ENCODE data around the gene HOMER2.
"Not testable (repeated sequence)": the region's sequence is repeated elsewhere in the genome, so short reads cannot be mapped to it uniquely, and the experiment has no call there.

Gene HOMER2

GRCh38 chr15:82892573-82892972 lies 59.9 kb downstream of the HOMER2 start:
- DNase-seq = no peak

DNA sequence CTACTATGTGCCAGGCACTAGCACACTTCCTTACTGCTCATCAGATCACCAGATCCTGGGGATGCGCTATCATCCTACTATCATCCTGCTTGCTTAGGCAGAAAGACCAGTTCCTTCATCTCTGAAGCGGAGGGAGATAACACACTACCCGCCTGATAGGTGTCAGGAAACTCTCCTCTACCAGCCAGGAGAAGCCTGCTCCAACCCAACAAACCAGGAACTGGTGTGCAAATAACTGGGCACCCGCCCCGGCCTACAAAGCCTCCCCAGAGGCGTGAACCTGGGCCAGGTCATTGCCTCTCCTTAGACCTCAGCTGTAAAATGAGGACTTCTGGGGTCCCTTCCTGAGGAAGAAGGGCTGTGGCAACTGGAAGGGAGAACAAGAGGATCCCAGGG lies 61.5 kb downstream of the HOMER2 start:
- DNase-seq = no peak

DNA sequence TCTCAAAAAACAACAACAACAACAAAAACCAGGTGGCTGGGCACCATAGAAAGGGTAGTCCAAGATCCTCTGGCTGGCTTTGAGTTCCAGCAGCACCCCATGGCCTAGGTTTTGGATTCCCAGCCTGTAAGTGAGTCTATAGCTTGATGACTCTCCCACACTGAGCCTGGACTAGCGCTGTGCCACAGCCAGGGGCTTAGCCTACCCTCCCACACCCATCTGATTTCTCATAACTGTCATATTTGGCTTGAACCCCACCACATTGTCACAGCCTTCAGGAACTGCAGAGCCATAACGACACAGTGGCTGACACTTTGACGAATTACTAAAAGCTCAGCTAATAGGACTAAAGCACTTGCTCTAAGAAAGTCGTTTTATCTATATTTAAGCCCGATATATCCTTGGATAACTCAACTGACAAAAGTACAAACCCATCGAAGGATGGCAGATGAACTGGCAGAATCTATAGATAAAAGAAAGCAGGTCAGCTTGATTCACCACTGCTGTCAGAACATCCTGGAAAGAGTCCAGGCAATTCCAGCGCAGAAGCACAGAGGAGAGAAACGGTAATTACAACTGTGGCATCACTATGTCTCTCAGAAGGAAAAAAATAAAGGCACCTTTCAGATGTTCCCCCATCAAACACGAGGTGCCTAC lies 62.1 kb downstream of the HOMER2 start:
- no peak for DNase-seq

GRCh38 chr15:82882273-82882928 lies 70.1 kb downstream of the HOMER2 start:
- DNase-seq = no peak

GRCh38 chr15:82881747-82882146 lies 70.8 kb downstream of the HOMER2 start:
- no peak for DNase-seq

DNA sequence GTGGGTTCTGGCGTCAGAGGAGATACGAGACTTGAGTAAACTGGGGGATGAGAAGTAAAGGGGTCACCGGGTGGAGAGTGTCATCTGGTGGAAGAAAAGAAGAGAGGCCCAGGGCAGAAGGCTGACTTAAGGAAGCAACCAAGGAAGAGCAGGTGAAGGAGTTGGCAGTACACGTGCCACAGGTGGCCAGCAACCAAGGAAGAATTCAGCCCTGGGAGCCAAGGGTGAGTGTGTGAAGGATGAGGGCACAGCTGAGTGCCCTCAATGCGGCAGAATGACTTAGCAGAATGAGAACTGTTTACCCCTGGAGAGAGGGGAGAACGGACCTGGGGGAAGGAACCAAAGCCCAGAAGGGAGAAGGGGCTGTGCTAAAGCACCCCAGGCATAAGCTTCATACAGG lies 71.8 kb downstream of the HOMER2 start:
- no peak for DNase-seq

DNA sequence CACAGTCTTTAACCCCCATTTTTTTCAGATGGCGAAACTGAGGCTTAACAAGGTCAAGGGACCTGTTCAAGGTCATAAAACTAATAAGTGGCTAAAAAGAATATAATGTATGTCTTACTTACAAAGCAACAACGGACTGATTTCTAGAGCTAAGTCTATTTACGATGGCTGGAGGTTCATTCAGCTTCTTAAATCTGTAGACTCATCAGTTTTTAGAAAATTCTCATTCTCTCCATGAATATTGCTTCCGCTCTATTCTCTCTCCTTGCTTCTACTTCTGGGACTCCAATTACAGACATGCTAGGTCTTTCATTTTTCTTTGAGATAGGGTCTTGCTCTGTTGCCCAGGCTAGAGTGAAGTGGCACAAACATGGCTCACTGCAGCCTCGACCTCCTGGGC lies 74.2 kb downstream of the HOMER2 start:
- DNase-seq = no peak

DNA sequence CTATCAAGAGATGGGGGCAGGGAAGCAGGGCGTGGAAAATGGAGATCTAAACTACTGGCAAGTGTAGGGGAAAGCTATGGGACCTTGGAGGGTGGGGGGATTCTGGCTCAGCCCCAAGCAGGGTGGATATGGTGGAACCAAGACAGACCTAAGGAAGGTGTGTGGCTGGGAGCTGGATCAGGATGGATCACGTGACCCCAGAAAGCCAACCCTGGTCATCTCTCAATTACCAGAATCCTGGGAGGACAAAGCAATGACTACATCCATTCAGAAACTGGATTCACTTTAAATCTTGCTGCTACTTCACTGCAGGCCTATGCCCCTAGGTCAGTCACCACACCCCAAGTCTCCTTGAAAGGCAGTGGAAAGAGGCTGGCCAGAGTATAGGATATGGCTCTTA lies 74.7 kb downstream of the HOMER2 start:
- no peak for DNase-seq

DNA sequence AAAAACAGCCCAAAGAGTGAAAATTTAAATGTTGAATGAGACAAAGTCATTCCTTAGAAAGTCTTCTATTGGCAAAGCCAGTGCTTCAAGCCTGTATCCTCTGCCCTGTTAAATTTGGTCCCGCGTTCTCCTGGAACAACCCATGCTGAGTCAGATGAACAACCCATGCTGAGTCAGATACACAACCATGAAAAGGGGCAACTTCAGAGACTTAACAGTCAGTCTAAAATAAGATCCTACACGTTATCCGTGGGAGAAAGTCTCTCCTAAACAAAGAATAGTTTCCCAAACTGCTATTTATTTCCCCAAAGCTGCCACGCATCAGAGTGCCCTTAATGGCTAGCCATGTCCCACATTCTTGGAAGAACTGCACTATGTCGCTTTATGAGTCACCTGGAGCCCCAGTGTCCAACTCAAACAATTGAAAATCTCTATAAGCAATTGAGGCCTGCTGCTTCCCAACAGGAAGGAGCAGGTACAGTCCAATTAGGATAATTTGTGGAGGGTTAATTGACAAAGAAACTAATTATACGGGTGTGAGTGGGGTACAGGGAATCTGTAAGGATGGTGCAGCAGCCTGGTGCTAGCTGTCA lies 77.0 kb downstream of the HOMER2 start:
- no peak for DNase-seq

DNA sequence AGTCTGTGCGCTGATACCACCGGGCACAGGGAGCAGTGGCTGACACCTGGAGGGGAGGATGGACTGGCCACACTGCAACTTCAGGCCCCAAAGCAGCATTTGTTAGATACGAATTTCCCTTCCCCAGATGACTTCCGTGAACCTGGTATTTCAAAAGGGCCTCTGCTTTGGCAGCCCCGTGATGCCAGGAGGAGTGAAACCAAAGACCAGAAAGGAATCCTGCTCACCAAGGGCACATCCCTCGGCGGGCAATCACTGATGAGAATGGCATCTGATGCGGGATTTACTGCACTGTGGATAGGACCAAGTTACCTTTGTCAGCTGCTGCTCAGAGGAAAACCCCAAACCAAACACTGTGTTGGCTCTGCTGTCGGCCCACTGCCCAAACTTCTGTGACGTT lies 77.6 kb downstream of the HOMER2 start:
- DNase-seq = no peak

DNA sequence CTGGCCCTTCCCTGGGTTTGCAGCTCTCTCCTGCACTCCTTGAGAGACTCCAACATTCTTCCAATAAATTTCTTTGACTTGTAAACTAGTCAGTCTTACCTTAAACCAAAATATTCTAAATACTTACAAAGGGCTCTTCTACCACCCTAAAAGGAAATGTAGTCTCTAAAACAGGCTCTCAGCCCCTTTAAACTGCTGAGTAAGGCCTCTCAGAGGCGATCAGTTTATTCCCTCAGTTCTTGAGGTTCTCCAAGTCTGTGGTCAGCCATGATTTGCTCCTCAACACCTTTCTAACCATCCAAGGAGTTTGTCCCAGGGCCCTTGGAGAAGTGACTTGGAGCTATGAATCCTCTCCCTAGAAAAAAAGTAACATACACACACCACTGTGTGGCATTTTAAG lies 78.3 kb downstream of the HOMER2 start:
- no peak for DNase-seq

DNA sequence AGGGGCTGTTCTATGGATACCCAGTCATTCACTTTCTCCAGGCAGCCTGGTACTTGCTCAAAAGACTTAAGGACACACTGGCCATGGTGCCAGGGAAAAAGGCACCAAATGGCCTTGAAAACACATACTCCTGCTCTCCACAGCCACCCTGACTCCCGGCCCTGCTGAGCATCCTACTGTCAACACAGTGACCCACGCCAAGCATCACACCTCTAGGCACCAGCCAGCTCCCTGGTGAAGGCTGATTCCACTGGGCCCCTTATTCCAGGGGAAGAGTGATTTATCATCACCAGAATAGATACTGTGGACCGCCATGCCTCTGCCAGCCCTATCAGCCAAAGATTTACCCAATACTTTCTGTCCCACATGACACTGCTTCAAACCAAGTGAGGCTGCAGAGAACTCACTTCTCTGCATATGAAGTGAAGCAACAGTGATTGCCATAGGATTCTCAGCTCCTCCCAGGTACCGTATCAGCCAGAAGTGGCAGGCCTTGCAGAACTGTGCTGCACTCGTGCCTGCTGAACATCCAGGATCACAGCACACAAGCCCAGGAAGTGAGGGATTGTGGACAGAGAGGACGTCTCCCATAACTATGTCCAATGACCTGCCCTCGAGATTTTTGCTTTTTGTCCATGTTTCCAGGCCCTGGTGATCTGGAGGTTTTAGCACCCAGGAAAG lies 79.4 kb downstream of the HOMER2 start:
- no peak for DNase-seq

- DNase-seq = no peak
Measured at GRCh38 chr15:82871832-82872484, 80.6 kb downstream of the HOMER2 start.

- no peak for DNase-seq
Measured at GRCh38 chr15:82871358-82871757, 81.2 kb downstream of the HOMER2 start.

DNA sequence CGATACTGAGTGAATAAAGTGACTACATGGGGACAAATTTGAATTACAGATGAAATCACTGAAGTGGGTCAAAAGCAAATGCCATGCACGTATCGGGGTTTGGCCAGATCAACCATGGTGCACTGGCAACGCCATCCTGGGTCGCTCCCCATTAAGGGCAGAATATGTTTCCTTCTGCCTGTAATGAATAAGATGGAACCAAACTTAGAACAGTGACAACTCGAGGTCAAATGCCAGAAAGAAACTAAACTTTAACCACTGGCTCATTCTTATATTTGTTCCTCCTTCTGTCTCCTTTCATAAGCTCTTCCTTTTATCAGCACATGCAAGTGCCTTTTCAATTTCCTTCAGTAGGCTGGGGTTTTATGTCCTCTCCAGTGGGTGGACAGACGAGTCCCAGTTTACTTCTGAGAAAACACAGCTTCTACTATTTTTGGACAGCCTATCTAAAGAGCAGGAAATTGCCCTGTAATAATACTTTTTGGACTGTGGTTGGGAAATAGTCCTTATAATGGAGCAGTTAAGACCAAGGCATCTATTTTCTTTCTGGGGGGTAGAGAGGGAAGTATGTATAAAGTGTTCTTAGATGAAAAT lies 81.7 kb downstream of the HOMER2 start:
- no peak for DNase-seq

- not testable (repeated sequence) for DNase-seq
Measured at GRCh38 chr15:82865981-82866380, 86.5 kb downstream of the HOMER2 start.

DNA sequence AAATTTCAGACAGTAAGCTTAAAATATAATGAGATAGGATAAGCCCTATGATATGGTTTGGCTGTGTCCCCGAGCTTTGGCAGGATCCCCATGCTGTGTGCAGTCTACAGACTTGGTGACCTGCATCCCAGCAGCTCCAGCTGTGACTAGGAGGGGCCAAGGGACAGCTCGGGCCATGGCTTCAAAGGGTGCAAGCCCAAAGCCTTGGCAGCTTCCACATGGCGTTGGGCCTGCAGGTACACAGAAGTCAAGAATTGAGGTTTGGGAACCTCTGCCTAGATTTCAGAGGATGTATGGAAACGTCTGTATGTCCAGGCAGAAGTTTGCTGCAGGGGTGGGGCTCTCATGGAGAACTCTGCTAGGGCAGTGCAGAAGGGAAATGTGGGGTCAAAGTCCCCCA lies 86.9 kb downstream of the HOMER2 start:
- DNase-seq = not testable (repeated sequence)

- no peak for DNase-seq
Measured at GRCh38 chr15:82864967-82865366, 87.6 kb downstream of the HOMER2 start.

DNA sequence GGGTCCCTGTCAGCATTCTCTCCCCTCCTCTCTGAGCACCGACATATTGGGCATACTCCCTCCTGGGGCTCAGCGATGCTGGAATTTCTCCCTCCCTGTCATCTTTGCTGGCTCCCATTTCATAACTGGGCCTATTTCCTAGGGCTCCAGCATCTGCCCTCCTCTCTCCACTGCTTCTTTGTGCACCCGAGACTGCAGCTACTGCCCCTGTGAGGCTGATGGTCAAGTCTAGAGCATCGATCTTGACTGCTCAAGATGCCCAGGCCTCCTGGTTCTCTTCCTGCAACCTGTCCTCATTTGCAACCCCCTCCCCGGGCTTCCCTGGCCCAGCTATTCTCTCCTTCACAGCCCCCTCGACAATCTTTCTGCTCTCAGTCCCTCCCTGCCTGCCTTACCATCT lies 89.6 kb downstream of the HOMER2 start:
- no peak for DNase-seq

GRCh38 chr15:82858932-82859331 lies 93.6 kb downstream of the HOMER2 start:
- DNase-seq = no peak

- no peak for DNase-seq
Measured at GRCh38 chr15:82856397-82857170, 95.9 kb downstream of the HOMER2 start.

All from NCI-H524 (cell line).